Activated CD4-positive, alpha-beta T cell treated with anti-CD3 and anti-CD28 coated beads, Interleukin-2, amount 50 U/mL, for 24 hours (primary cell): ENCODE data around the gene GNAZ.

Source experiments
- DNase-seq, 2 donors: peaks; one replicate each; pipeline ENCODE4 v3.0.0-alpha.2; 2020; ENCODE audit warnings: low read depth in 1 of 2, low spot score in 1 of 2

GNAZ gene

DNA sequence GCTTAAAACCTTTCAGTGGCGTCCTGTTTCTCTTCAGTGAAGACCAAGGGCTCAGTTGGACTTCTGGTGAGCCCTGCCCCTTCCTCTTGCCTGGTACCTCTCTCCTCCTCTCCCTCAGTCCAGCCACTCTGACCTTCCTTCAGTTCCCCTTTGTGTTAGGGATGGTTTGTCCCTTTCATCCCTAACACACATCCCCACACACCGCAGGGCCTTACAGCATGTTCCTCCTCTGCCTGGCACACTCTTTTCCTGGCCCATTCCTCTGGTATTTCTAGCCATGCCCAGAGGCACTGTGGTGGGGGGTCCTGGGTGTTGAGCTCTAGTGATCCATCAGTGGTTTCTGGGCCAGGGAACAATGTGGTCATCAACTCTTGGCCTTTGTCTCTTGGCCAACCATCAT, 21.4 kb downstream of the GNAZ start:
- no peak for DNase-seq

GRCh38 chr22:23092217-23092955, 22.1 kb downstream of the GNAZ start:
- no peak for DNase-seq

DNA sequence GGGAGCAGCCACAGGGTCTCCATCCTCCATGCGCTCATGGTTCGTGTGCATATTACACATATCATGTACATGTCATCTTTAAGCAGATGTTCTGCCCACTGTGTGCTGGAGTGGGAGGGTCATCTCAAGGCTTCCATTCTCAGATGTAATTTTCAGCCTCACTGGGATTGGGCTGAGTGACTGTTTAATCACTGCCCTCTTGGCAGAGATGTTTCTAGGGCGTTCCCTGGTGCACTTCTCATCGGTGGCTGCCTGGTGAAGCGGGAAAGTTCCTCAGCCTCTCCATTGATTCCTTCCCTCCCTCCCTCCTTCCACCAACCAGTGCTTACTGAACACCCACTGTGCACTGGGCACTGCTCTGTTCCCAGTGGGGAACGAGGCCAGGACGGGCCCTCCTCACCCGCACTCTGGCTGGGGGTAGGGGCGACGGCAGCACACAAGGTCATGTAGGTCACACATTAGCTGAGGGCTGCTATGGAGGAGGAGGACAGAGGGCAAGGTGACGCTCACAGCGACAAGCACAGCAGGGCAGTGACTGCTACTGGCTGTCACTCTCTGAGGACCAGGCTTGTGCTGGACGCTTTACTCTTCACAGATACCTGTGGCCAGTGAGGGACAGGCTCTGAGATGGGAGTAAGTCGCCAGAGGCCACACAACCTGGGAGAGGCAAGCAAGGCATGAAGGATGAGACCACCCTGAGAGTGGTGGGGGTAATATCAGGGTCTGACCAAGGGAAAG, 22.9 kb downstream of the GNAZ start:
- DNase-seq: no peak

DNA sequence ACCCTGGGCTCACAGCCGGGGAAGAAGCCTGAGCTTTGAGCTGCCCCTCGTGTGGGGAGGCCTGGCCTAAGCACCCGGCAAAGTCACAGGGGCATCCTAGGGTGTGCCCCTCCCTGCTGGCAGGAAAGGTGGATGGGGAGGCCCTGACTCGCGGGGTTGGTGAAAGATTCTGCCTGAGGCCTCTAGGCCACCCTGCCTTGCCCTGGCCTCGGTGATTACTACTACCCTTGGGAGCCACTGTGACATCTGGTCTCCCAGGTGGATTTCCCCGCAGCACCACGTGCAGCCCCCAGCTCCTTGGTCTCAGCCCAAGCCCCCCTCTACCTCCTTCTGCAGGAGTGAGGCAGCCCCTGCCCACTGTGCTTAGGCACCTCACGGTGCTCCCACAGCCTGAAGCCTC, 23.9 kb downstream of the GNAZ start:
- no peak for DNase-seq

DNA sequence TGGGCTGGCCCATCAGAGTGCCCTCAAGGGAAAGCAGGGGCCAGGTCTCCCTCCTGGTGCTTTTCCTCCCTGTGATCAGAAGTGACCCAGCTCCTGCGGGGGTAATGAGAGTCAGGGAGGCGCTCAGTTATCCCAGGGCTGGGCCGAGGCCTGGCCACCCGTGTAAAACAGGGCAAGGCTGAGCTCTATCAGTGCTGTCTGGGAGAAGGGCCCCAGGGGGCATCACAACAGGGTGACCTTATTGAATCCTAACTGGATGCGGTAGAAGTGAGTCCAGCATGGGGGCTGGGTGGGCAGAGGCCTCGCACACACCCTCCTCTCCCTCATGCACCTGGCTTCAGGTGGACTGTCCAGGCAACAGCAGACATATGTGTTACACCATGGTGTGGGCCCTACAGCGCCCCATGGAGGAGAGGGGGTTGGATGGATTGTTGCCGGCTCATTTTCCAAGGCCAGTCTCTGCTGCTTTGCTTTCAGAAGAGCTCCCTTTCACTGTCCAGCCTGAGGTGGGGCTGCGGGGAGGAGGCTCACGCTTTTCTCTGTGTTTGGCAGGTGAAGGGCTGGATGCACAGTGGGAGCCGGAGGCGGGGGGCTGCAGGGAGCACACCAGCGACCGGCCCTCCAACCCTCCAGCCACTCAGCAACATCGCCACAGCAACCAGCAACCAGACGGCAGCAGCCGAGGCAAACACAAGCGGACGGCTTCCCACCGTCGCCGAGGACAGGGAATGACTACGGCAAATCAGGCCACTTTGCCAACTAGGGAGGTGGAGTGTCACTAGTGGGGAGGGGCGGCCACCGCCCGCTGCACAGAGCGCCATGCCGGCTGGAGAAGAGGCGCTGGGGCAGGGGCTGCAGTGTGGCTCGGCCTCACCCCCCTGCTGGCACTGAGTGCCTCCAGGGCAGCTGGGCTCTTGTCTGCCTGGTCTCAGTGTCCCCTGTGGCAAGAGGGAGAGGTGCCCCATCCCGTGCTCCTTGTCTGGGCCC, 24.7 kb downstream of the GNAZ start:
- no peak for DNase-seq

GRCh38 chr22:23095733-23096342, 25.5 kb downstream of the GNAZ start:
- no peak for DNase-seq

GRCh38 chr22:23097412-23098229, 27.3 kb downstream of the GNAZ start:
- no peak for DNase-seq

- no peak for DNase-seq
These were observed 27.9 kb downstream of the GNAZ start for GRCh38 chr22:23098230-23098705.

GRCh38 chr22:23098718-23099530, 28.6 kb downstream of the GNAZ start:
- no peak for DNase-seq

DNA sequence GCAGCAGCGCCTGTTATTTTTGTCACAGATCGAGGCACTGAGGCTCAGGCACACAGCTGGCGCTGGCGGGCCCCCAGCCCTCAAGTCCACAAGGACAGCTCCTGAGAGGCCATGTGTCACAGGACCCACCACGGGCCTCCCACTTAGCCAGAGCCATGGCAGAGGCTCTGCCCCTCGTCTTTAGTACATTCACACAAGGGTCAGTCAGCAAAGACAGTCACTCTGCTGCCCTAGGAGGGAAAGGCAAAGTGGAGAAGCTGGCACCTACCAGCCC, 29.1 kb downstream of the GNAZ start:
- no peak for DNase-seq

DNA sequence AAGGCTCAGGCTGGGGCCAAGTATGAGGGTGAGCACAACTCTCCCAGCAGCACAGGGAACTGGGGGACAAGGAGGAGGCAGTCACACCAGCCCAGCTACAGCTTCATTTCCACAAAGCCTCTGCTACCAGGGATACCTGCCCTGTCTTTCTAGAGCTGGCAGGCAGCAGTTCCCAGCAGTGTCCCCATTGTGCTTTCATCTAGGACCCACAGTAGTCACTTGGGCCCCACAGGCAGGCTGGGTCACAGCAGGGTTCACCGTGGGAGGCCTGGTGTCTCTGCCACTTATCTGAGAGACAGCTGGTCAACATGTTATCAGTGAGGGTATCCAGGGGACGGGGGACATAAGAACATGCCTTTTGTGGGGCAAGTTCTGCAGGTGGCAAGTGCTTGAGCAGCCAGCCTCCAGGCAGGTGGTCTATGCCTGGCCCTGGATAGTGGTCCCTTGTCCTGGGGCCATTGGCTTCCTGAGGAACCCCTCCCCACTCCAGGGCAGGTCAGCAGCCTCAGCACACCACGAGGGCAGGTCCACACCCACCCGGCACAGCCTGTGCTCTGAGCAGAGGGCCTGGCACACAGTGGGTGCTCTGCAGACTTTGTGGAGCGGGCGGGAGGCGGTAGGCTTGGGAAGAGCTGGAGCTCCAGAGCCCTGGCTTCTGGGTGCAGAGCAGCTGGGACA, 29.9 kb downstream of the GNAZ start:
- DNase-seq: no peak

GRCh38 chr22:23101524-23101923, 31.2 kb downstream of the GNAZ start:
- DNase-seq: no peak

- DNase-seq: no peak
These were observed 31.8 kb downstream of the GNAZ start for GRCh38 chr22:23102002-23102655.

DNA sequence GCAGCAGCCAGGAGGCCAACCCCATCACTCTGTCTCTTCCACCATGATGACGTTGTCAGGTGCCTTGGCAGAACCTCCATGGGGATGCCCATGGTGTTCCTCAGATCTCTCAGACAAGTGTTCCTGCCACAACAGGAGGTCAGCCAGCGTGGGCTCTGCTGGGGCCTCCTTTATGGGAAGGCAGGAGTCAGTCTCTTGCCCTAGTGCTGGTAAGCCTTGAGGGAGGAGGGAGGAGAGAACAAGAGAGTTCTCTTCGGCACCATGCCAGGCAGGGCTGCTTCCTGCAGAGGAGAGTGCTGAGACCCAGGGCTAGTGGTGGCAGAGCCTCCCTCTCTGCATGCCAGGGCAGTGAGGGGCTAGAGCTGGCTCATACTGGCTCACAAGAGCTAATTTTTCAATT, 32.5 kb downstream of the GNAZ start:
- no peak for DNase-seq

GRCh38 chr22:23103199-23103954, 33.1 kb downstream of the GNAZ start:
- DNase-seq: no peak

DNA sequence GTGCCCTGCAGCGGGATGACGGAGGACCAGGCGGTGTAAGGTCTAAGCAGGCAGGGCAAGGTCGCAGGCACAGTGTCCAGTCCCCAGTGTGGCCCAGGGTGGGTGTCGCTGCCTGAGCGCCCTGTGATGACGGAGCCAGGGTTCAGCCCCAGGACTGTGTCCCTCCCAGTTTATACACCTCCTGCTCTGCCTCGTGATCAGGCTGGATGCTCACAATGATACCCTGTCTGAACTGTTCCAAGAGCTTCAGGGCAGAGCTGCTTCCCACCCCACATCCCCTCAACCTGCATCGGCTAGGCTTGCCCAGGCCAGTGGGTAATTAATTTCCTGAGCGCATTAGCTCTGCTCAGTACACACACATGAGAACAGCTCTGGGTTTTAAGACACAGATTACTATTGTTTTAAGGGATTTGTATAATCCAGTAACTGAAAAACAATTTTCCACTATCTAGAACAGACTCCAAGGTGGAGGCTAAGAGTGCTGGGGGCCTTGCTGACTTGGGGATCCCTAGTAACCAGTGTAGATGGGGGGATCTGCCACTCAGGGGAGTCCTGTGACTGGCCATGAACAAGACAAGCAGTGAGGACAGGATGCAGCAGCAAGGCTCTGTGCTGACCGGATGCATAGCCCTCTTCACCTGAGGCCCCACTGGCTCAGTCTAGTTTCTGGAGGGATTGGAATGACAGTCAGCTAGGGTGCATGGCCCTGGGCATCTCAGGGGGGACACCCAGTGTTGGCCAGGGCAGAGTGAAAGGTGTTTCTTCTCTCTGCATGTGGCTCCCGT, 34.1 kb downstream of the GNAZ start:
- DNase-seq: no peak

DNA sequence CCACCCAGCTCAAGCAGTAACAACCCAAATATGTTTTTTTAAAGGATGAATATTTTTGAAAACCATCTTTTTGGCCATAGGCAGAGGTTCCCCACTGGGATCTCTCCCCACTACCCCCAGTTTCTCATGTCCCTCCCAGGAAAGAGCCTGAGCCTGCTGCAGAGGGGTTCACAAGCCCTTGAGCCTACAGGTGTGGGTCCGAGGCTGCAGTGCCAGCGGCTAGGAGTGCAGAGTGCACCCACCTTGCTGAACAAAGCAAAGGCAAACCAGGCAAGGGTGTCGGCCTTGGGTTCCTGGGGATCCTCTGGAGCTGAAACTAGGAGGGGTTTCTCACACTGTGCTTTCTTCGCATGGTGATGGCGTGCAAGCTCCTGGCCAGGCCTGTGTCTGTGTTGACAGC, 35.0 kb downstream of the GNAZ start:
- no peak for DNase-seq
